ENCODE data around the gene LARGE2. TPM values are rescaled to one million over a fixed set of nuclear protein-coding genes. Genes with fewer than 3 reads are reported as not detected.
A peak's percentile ranks its signal among the peaks of the same experiment; 100 is the strongest.

LARGE2 gene
- total and polyA plus RNA-seq, 10 of the 15 experiments (the other 5 are each of a cell fraction or from before 2014, with no cell fraction given), result 0.03 to 0.41 (median 0.19) TPM; not detected in 6

DNA sequence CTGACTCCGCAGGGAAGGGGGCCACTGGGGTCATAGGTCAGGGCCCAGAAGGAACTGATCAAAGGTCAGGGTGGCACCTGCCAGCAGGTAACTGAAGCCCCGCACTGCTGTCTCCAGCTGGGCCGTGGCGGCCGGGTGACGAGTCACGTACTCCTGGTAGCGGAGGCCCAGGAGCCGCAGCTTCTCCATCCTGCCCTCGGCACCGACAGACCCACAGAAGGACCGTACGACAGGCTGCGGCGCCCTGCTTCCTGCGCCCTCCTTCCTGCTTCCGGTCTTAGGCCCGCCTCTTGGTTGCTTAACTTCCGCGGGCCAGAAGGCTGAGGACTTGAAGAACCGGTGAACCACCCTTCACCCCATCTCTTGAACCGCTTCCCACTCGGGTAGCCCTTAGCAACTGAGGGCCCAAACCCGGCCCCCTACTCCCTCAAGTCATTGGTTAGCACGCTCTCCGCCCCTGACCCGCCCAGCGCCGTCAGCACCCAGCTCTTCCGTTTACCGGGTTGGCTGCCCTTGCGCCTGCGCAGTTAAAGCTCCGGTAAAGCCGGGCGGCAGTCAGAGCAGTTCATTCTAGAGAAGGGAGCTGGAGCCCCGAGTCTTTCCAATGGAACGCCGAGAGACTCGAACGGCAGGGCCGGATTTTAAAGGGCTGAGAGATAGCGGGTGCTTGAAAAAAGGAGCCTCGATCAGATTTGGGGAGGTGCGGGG, 4.7 kb upstream of the LARGE2 start, which contains the start of gene PEX16:
PEX16 (minus strand) TSS at position 255 of the 708 bp plus-strand sequence; CDS start at position 189, 66 bp downstream.
- ChIA-PET POLR2A (interaction anchor here (0.8 to 2.6 kb wide), 11 partner anchors 9 to 108 kb away, joined by 3 to 27 read pairs (median 4); partner anchors contain the start of gene CRY2), RAD21 (ENCODE audit: unreplicated experiment) (interaction anchor here (0.6 to 2.8 kb wide), 13 partner anchors 13 to 146 kb away, joined by 3 to 29 read pairs (median 4); partner anchors contain the start of genes CRY2 and SLC35C1), CTCF (interaction anchor here (0.5 to 2.4 kb wide), 10 partner anchors 12 to 565 kb away, joined by 3 to 12 read pairs (median 3); no protein-coding TSS in a partner anchor), SMC1A (ENCODE audit: uncharacterized antibody, unreplicated experiment) (interaction anchor here (0.7 to 2.8 kb wide), 8 partner anchors 13 to 86 kb away, joined by 3 to 31 read pairs (median 4); partner anchors contain the start of gene CRY2)
- intact Hi-C loops (cut with micrococcal nuclease; ENCODE audit: unreplicated experiment), result loop anchor here (1.0 to 2.0 kb wide), 2 partner anchors 13 to 71 kb away; partner anchors contain the start of gene CRY2
- ATAC-seq, result peak; percentile 92
- 2% methylated on average over 45 of the region's 45 CpGs for WGBS (ENCODE audit: insufficient coverage, insufficient replicate concordance, low lambda C conversion rate, missing lambda C conversion rate)
- FAIRE-seq, result peak; percentile 100
- peaks cover 18% of the 10 kb centered on the region for H3K4me1 ChIP-seq (ENCODE audit: control insufficient read depth, insufficient read depth, low read length)
- H4K20me1 ChIP-seq (ENCODE audit: control insufficient read depth, insufficient read depth), result no peaks in the 10 kb centered on the region
- peak within 1 kb of the TSS; percentile 98 for H2AFZ ChIP-seq (ENCODE audit: control insufficient read depth, low read depth, low read length)
- H3K9ac ChIP-seq (ENCODE audit: control insufficient read depth, insufficient read depth, low read length), result peak within 1 kb of the TSS; percentile 99
- peaks cover 12 to 15% of the 10 kb centered on the region in 2 experiments for H3K36me3 ChIP-seq (ENCODE audit: control insufficient read depth in 2 of 2, insufficient read depth in 2 of 2, low read length in 1 of 2)
- peak within 1 kb of the TSS; percentile 100 for H3K4me2 ChIP-seq (ENCODE audit: control insufficient read depth, insufficient read depth)
- no peaks in the 10 kb centered on the region for H3K9me3 ChIP-seq (replicated peaks; ENCODE audit: control insufficient read depth, insufficient read depth, low read length)
- H3K27ac ChIP-seq (ENCODE audit: control insufficient read depth, insufficient read depth), result peak within 1 kb of the TSS; percentile 92
- peaks cover 16% of the 10 kb centered on the region for H3K79me2 ChIP-seq (ENCODE audit: control insufficient read depth, insufficient read depth, low read length)
- H3K4me3 ChIP-seq, result peak within 1 kb of the TSS; percentile 99
- in situ Hi-C loops (cut with MboI), result no loop called here
- H3K27me3 ChIP-seq (replicated peaks in 1 of 2; ENCODE audit: control insufficient read depth in 2 of 2, insufficient read depth in 2 of 2, low read length in 1 of 2), result peaks cover 2 to 4% of the 10 kb centered on the region in 2 experiments; a peak in 3 of 4 replicates
- peak; percentile 94 for DNase-seq (ENCODE audit: low read depth, low spot score)
- BruUV-seq (replicated peaks), result no TSS peak
- no peak for TF ChIP-seq YBX1 (IDR thresholded peaks at IDR 0.05)
- TF ChIP-seq, protein P1, sequence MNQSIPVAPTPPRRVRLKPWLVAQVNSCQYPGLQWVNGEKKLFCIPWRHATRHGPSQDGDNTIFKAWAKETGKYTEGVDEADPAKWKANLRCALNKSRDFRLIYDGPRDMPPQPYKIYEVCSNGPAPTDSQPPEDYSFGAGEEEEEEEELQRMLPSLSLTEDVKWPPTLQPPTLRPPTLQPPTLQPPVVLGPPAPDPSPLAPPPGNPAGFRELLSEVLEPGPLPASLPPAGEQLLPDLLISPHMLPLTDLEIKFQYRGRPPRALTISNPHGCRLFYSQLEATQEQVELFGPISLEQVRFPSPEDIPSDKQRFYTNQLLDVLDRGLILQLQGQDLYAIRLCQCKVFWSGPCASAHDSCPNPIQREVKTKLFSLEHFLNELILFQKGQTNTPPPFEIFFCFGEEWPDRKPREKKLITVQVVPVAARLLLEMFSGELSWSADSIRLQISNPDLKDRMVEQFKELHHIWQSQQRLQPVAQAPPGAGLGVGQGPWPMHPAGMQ (IDR thresholded peaks at IDR 0.05; ENCODE audit: borderline replicate concordance), result no peak
- TF ChIP-seq POLR2AphosphoS5 (IDR thresholded peaks at IDR 0.05; ENCODE audit: low read length), result peak; percentile 98
- TF ChIP-seq STAT1 (conservative IDR thresholded peaks at IDR 0.05), result no peak; the same call in 1 of the 2 replicates
- no peak; the same call in 1 of the 2 replicates for TF ChIP-seq DPF2 (IDR thresholded peaks at IDR 0.05)
- TF ChIP-seq IKZF2 (IDR thresholded peaks at IDR 0.05), result no peak
- peak; percentile 74; the same call in 1 of the 2 replicates for TF ChIP-seq RAD51 (IDR thresholded peaks at IDR 0.05)
- no peak for TF ChIP-seq SUPT20H (IDR thresholded peaks at IDR 0.05; ENCODE audit: borderline replicate concordance, control insufficient read depth, low read depth, low read length)
- TF ChIP-seq, protein P2, sequence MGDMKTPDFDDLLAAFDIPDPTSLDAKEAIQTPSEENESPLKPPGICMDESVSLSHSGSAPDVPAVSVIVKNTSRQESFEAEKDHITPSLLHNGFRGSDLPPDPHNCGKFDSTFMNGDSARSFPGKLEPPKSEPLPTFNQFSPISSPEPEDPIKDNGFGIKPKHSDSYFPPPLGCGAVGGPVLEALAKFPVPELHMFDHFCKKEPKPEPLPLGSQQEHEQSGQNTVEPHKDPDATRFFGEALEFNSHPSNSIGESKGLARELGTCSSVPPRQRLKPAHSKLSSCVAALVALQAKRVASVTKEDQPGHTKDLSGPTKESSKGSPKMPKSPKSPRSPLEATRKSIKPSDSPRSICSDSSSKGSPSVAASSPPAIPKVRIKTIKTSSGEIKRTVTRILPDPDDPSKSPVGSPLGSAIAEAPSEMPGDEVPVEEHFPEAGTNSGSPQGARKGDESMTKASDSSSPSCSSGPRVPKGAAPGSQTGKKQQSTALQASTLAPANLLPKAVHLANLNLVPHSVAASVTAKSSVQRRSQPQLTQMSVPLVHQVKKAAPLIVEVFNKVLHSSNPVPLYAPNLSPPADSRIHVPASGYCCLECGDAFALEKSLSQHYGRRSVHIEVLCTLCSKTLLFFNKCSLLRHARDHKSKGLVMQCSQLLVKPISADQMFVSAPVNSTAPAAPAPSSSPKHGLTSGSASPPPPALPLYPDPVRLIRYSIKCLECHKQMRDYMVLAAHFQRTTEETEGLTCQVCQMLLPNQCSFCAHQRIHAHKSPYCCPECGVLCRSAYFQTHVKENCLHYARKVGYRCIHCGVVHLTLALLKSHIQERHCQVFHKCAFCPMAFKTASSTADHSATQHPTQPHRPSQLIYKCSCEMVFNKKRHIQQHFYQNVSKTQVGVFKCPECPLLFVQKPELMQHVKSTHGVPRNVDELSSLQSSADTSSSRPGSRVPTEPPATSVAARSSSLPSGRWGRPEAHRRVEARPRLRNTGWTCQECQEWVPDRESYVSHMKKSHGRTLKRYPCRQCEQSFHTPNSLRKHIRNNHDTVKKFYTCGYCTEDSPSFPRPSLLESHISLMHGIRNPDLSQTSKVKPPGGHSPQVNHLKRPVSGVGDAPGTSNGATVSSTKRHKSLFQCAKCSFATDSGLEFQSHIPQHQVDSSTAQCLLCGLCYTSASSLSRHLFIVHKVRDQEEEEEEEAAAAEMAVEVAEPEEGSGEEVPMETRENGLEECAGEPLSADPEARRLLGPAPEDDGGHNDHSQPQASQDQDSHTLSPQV (IDR thresholded peaks at IDR 0.05), result no peak
- no peak for TF ChIP-seq CREM (IDR thresholded peaks at IDR 0.05; ENCODE audit: low read depth)
- TF ChIP-seq HCFC1 (IDR thresholded peaks at IDR 0.05; ENCODE audit: low read length), result peak; percentile 62
- no peak for TF ChIP-seq SREBF1 (IDR thresholded peaks at IDR 0.05; ENCODE audit: low read length)
- no peak for TF ChIP-seq ZNF217 (IDR thresholded peaks at IDR 0.05)
- TF ChIP-seq TARDBP (IDR thresholded peaks at IDR 0.05; ENCODE audit: borderline replicate concordance), result no peak
- no peak for TF ChIP-seq MYB (IDR thresholded peaks at IDR 0.05; ENCODE audit: borderline replicate concordance, low read depth, low read length)
- TF ChIP-seq, protein P3, sequence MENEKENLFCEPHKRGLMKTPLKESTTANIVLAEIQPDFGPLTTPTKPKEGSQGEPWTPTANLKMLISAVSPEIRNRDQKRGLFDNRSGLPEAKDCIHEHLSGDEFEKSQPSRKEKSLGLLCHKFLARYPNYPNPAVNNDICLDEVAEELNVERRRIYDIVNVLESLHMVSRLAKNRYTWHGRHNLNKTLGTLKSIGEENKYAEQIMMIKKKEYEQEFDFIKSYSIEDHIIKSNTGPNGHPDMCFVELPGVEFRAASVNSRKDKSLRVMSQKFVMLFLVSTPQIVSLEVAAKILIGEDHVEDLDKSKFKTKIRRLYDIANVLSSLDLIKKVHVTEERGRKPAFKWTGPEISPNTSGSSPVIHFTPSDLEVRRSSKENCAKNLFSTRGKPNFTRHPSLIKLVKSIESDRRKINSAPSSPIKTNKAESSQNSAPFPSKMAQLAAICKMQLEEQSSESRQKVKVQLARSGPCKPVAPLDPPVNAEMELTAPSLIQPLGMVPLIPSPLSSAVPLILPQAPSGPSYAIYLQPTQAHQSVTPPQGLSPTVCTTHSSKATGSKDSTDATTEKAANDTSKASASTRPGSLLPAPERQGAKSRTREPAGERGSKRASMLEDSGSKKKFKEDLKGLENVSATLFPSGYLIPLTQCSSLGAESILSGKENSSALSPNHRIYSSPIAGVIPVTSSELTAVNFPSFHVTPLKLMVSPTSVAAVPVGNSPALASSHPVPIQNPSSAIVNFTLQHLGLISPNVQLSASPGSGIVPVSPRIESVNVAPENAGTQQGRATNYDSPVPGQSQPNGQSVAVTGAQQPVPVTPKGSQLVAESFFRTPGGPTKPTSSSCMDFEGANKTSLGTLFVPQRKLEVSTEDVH (IDR thresholded peaks at IDR 0.05; ENCODE audit: low read depth, partially characterized antibody), result peak; percentile 94

All from GM12878 (cell line).